Fibroblast of the aortic adventitia (primary cell): ENCODE results near the gene CFAP99. TPM values are rescaled to one million over a fixed set of nuclear protein-coding genes. Genes with fewer than 3 reads are reported as not detected.
A peak's percentile ranks its signal among the peaks of the same experiment; 100 is the strongest.

Experiments
- DNase-seq: peaks from one replicate; pipeline ENCODE4 v3.0.0-alpha.2; 2010; ENCODE audit warnings: low read depth
- H3K4me3 ChIP-seq: 2 replicates; pipeline ENCODE4 v1.5.1; 2011; ENCODE audit warnings: low read depth, mild to moderate bottlenecking, control low read depth, low read length, moderate library complexity
- CTCF ChIP-seq: IDR thresholded peaks from 2 replicates; pipeline ENCODE4 v1.5.1; 2011; ENCODE audit warnings: mild to moderate bottlenecking, low read length, control low read depth, inconsistent platforms; ENCODE audit not compliant: insufficient read depth
- total RNA-seq: library from RNA; depleted of rRNA; stranded (reverse); fragments of >200 nt; gene quantifications from 2 replicates; pipeline ENCODE4 v1.2.3, GENCODE V29; 2012; ENCODE audit warnings: low replicate concordance

The CFAP99 gene
- total RNA-seq, 1 donor = not detected

GRCh38 chr4:2417226-2417764 lies 1.5 kb upstream of the CFAP99 start:
- H3K4me3 ChIP-seq = peak overlapping the region; percentile 76
- no peak for DNase-seq
- TF ChIP-seq CTCF = no peak

- DNase-seq = peak; percentile 45
- no peak for TF ChIP-seq CTCF
- H3K4me3 ChIP-seq = peak within 1 kb of the TSS; percentile 76
Observed at GRCh38 chr4:2417765-2418649, 748 bp upstream of the CFAP99 start, which contains the start of gene ZFYVE28. TSS of gene ZFYVE28 (minus strand) at chr4:2418645. CDS start at chr4:2418323, 322 bp downstream.

DNA sequence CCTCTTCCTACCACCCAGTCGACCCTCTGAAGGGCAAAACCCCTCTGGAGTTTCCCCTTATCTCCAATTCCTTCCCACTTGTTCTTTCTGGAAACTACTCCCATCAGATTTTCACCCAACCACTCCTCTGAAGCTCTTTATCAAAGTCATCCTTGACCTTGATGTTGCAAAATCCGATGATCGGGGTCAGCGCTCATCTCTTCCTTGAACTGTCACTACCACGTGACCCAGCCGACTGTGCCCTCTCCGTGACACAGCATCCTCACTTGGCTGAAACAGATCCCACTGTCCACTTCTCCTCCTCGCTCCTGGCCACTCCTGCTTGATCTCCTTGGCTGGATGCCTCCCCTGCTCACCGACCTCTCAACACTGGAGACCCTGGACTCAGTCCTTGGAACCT lies 1.1 kb downstream of the CFAP99 start:
- no peak overlapping the region for H3K4me3 ChIP-seq
- TF ChIP-seq CTCF = no peak
- no peak for DNase-seq

DNA sequence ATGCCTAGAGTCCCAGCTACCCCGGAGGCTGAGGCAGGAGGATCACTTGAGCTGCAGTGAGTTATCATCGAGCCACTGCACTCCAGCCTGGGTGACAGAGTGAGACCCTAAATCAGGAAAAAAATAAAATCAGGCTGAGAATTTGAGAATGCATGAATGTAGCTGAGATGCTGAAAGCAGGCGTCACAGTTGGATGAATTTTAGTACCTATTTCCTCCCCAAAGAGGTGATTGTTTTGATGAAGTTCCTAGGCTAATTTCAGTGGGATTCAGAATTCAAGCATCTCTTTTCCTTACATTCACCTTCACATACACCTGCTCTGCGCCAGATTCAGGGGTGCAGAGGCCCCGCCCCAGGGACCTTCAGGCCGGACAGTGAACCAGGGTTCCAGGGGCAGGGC lies 3.2 kb downstream of the CFAP99 start:
- no peak for DNase-seq
- no peak for TF ChIP-seq CTCF

DNA sequence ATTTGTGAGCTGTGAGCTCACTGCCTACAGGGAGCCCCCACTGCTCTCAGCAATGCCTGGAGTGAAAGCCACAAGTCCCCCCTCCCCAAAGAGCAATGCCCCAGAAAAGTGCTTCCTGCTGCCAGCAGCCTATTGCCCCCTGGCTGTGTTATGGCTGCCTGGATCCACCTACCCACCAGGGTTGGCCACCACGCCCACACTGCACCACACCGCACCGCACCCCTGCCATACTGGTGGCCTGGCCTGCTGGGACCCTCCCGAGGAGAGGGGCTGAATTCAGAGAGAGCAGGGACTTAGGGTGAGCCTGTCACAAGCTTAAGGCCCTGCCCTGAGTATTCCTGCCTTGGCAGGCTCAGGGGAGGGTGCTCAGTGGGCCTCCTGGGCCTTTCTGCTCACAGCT lies 4.3 kb downstream of the CFAP99 start:
- H3K4me3 ChIP-seq = no peak overlapping the region
- DNase-seq = no peak
- TF ChIP-seq CTCF = no peak

More for the DNA sequence above, 3.2 kb downstream of the CFAP99 start:
- H3K4me3 ChIP-seq = no peak overlapping the region

DNA sequence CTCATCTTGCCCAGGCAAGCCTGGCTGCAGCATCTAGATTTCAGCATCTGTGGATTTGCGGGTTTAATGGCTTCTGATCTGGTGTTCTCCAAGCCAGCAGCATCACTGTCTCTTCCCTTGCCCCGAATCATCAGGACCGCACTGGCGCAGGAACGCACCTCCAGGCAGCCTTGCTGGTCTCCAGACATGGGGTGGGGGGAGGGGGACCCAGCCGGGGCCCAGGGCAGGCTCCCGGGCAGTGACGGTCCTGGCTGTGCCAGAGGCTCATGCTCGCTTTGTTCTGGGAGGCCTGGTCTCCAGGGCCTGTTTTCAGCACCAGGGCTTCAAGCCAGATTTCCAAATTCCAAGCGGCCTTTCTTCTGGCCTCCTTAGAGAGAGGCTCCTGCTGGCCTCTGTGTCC lies 4.9 kb downstream of the CFAP99 start:
- no peak overlapping the region for H3K4me3 ChIP-seq
- no peak for TF ChIP-seq CTCF
- DNase-seq = no peak
